Stimulated activated CD4-positive, alpha-beta T cell treated with anti-CD3 and anti-CD28 coated beads, Interleukin-1b, Interleukin-23, amount 100 ng/mL, for 24 hours (primary cell): ENCODE data around the gene PCED1A.
A peak's percentile ranks its signal among the peaks of the same experiment; 100 is the strongest.

Experiments used
- DNase-seq, 4 experiments: peaks; one replicate each; pipeline ENCODE4 v3.0.0-alpha.2; 2020; ENCODE audit warnings: low read depth in 4 of 4, low spot score in 1 of 4

PCED1A gene

GRCh38 chr20:2840138-2840966 lies at the start of gene PCED1A, which contains the start of gene VPS16:
PCED1A (minus strand) TSS chr20:2840655; CDS start chr20:2839912, 743 bp downstream.
VPS16 (plus strand) TSS chr20:2840745; CDS start chr20:2840775, 30 bp downstream.
- peak; percentile 70 to 82 (median 76) for DNase-seq

DNA sequence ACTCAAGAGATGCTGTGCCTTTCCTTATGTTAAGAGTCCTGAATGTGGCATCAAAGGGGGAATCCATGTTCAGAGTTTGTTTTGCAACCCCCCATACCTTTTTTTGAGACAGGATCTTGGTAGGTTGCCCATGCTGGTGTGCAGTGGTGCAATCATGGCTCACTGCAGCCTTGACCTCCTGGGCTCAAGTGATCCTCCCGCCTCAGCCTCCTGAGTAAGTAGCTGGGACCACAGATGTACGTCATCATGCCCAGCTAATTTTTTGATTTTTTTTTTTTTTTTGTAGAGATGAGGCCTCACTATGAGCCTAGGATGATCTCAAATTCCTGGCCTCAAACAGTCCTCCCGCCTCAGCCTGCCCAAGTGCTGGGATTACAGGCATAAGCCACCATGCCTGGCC lies 49.3 kb upstream of the PCED1A start:
- DNase-seq = no peak

- DNase-seq = no peak
Observed at GRCh38 chr20:2889209-2889608, 48.8 kb upstream of the PCED1A start.

DNA sequence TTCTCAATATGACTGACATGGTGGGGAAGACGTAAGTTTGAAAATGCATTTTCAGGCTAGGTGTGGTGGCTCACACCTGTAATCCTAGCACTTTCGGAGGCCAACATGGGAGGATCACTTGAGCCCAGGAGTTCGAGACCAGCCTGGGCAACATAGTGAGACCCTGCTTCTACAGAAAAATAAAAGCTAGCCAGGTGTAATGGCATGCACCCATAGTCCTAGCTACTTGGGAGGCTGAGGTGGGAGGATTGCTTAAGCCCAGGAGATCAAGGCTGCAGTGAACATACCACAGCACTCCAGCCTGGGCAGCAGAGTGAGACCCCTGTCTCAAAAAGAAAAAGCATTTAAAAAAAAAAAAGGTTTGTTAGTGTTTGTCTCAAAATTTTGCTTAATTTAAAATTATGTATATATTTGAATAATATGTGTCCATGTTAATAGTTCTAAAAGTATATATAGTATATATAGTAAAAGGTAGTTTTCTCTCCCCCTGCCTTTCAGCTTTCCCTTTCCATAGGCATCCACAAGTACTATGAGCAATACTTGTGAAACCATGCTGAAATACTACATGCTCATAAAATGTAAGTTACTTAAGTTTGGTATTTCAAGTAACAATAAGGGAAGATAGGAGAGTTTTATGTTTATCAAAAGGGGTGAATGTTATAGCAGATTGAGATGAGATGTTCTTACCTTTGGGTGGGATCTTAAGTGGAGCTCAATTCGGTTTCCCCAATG lies 47.9 kb upstream of the PCED1A start:
- DNase-seq = no peak

GRCh38 chr20:2887715-2888114 lies 47.3 kb upstream of the PCED1A start:
- no peak for DNase-seq

- DNase-seq = no peak
Observed at GRCh38 chr20:2883726-2884637, 43.5 kb upstream of the PCED1A start.

DNA sequence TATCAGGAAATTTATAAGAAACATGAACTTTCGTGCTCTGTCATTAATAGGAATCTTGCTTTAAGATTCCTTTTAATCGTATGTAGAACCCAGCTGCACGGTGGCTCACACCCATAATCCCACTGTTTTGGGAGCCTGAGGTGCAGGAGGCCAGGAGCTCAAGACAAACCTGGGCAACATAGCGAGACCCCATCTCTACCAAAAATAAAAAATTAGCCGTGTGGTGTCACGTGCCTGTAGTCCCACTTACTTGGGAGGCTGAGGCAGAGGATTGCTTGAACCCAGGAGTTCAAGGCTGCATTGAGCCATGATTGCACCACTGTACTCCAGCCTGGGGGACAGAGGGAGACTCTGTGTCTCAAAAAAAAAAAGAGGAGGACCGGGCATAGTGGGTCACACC lies 40.2 kb upstream of the PCED1A start:
- no peak for DNase-seq

DNA sequence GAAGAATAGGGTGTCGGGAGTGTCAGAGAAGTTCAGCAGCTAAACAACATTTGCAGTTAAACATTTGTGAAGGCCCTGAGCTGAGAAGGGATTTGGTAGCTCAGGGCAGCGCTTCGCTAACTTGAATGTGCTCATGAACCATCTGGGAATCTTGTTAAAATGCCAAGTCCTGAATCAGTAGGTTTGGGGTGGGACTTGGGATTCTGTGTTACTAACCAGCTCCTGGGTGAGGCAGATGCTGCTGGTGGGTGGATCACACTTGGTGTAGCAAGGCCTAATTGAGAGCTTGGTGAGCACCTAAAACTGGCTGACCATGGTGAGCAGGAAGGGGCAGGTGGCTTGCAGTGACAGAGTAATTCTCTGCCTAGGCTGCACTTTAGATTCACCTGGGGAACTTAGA lies 38.7 kb upstream of the PCED1A start:
- DNase-seq = no peak

DNA sequence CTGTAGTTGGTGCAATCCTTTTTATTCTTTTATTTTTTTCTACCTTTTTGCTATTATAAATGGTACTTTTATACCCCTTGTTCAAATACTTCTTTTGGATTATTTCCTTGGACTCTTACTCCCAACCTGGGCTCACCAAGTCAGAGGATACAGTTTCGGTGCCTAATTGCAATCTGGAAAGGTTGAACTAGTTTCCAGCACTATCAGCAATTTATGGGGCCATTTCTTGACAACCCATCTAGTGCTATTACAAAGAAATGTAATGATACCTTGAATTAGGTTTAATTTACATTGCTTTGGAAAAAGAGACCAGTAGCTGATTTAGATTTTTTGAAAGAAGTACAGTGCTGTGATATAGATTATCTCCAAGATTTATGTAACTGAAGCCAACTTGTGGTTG lies 38.1 kb upstream of the PCED1A start:
- DNase-seq = no peak

DNA sequence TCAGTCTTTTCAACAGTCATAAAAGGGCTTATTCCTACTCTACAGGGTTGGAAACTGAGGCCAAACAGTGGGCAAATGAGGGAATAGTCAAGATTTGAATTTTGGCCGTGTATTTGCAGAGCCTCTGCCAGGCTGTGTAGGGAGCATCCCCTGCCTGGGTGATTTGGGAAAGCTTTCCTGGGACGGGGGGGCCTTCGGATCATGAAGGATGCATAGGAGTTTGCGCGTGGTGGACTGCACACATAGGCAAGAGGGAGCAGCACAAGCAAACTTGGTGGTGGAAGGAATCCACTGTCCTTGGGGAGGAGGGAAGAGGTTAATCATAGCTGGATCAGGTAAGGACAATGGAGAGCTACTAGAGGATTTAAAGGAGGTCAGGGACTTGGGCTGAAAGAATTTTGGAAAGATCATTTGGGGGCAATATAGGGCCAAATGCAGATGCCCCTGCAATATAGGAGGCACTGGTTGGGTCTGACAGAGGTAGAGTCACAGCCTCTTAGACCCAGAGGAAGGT lies 35.3 kb upstream of the PCED1A start:
- no peak for DNase-seq

DNA sequence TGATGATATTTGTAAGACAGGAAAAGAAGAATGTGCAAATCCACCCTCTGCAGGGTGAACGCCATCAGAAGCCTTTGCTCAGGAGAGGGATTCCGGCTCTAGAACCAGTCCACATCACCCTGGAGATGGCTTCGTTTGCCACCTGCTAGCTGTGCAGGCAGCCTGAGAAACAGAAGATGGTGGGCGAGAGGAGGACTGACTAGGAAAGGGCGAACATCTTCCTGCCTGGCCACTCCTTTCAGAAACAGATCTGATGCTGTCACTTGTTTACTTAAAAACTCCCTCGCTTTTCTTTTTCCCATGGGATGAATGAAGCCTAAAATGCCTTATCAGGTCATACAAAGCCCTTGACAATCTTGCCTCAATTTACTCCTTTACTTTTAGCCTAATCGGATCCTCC lies 34.0 kb upstream of the PCED1A start:
- no peak for DNase-seq

GRCh38 chr20:2873747-2874041 lies 33.2 kb upstream of the PCED1A start:
- DNase-seq = peak in 2 of 4 experiments; percentile 43 to 44

DNA sequence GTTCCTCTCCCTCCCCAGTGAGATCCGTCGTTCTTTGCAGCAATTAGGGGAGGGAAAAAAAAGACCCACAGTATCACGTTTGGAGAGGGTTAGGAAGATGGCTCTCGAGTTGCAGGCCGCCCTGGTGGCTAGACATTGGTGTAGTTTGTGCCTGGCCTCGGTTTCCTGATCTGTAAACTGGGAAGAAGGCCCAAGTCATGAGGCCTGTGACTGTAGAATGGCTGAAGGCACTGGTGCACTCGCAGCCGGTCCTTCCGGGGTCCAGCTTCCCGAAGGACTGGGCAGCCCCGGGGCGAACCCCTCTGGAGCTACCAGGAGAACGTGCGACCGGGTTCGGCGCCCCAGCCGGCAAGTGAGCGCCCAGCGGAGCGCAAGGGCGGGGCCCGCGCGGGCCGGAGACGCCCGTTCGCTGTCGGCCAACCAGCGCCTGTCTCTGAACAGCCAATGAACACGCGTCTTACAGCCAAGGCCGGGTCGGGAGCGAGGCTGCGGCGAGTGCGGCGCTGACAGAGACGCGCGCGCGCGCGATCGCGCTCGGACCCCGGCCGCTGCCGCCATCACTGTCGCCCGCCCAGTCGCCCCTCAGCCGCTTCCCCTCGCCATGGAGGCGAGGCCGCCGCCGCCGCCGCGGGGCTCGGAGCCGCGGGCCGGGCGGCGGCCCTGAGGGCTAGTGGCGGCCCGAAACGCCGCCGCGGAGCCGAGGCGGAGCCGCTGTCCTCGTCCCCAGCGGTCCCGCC lies 32.7 kb upstream of the PCED1A start, which contains the start of gene PTPRA:
PTPRA (plus strand) TSS at position 472 of the 737 bp plus-strand sequence. CDS start 90,797 bp downstream, outside the sequence.
- peak; percentile 76 to 90 (median 83) for DNase-seq

DNA sequence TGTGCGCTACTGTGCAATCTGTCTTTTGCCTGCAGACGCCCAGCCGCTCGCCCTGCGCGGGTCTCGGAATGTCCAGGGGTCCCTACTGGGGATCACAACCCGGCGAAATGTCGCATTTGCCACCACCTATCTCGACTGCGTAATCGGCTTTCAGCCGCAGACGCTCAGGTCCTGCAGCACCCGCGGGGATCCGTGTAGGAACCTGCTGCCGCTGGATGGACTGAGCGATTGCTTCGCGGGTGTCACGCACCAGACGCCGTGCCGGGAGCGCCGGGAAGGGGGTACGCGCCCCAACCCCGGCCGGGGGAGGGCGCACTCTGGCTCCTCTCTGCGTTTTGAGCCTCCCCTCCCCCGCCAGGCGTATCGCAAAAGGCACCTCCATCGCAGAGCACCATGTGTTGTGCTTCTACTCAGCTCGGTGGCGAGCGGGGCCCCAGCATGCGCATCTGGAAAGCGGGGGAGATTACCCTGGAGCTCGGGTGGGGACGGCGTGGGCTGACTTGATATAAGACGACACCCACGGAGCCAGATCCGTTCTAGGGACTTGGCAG lies 32.1 kb upstream of the PCED1A start:
- peak; percentile 57 to 75 (median 69) for DNase-seq

GRCh38 chr20:2871661-2872458 lies 31.4 kb upstream of the PCED1A start:
- DNase-seq = no peak

GRCh38 chr20:2871111-2871465 lies 30.6 kb upstream of the PCED1A start:
- no peak for DNase-seq

DNA sequence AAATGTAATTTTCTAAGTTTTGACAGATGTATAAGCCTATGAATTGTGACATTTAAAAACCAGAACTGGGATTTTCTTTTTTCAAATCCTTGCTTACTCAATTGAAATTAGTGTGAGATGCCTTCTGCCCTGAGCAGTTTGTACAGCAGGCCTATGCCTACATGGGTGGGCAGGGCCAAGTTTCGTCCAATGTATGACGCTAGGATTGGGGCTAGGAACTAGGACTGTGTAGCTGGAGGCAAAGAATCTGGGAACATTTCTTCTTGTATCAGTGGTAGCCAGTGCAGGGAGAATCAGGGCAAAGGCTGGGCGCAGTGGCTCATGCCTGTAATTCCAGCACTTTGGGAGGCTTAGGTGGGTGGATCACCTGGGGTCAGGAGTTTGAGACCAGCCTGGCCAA lies 28.9 kb upstream of the PCED1A start:
- DNase-seq = no peak

GRCh38 chr20:2867081-2867864 lies 26.8 kb upstream of the PCED1A start:
- no peak for DNase-seq

GRCh38 chr20:2866236-2866635 lies 25.8 kb upstream of the PCED1A start:
- no peak for DNase-seq
